ENCODE measurements around the gene CRYGS. TPM values are rescaled to one million over a fixed set of nuclear protein-coding genes. Genes with fewer than 3 reads are reported as not detected.

Gene CRYGS
- total RNA-seq, 1 experiment from 2014 or later, result 7.2 TPM

DNA sequence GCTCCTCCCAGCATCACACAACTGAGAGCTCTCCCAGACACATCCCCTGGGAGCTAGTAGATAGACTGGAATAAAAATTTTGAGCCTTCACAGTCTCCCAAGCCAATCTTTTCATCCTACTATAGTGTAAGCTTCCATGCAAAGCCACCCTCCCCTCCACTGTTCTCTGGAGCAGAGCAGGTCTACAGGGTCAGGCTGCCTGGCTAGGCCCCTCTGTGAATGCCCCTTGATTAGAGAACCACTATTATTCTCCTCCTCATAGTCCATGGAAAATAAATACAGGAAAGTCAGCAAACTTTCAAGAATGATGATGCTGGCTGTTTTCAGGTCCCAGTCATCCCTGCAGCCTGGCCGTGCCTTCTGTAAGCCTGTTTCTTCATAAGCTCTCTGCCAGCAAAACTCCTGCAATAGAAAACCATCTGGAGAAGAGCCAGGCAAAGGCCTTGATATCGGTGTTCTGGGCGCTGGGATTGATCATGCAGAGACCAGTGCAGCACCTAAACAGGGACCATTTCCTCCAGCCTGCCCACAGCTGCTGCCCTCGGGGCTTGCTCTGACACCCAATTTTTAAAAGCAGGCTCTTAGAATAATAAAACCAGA is 51.7 kb downstream of the CRYGS start:
- no peaks in the 10 kb centered on the region for H3K9me3 Mint-ChIP-seq (ENCODE audit: low read depth, unreplicated experiment)
- H3K27ac Mint-ChIP-seq (ENCODE audit: unreplicated experiment), result no peak overlapping the region
- no peaks in the 10 kb centered on the region for H3K4me1 Mint-ChIP-seq (ENCODE audit: low read depth, unreplicated experiment)
- CTCF ChIA-PET, result interaction anchor here (1.0 kb wide), 1 partner anchor 8 kb away, joined by 3 read pairs; no protein-coding TSS in a partner anchor
- TF ChIP-seq, protein P1, sequence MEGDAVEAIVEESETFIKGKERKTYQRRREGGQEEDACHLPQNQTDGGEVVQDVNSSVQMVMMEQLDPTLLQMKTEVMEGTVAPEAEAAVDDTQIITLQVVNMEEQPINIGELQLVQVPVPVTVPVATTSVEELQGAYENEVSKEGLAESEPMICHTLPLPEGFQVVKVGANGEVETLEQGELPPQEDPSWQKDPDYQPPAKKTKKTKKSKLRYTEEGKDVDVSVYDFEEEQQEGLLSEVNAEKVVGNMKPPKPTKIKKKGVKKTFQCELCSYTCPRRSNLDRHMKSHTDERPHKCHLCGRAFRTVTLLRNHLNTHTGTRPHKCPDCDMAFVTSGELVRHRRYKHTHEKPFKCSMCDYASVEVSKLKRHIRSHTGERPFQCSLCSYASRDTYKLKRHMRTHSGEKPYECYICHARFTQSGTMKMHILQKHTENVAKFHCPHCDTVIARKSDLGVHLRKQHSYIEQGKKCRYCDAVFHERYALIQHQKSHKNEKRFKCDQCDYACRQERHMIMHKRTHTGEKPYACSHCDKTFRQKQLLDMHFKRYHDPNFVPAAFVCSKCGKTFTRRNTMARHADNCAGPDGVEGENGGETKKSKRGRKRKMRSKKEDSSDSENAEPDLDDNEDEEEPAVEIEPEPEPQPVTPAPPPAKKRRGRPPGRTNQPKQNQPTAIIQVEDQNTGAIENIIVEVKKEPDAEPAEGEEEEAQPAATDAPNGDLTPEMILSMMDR (IDR thresholded peaks at IDR 0.05; ENCODE audit: unreplicated experiment), result no peak
- H3K4me3 Mint-ChIP-seq (ENCODE audit: low read depth, unreplicated experiment), result no peak overlapping the region
- no peak for DNase-seq
- no TSS peak for BruUV-seq (replicated peaks)
- intact Hi-C loops (cut with micrococcal nuclease; ENCODE audit: unreplicated experiment), result no loop called here
- H3K27me3 Mint-ChIP-seq (ENCODE audit: unreplicated experiment), result peaks cover 95% of the 10 kb centered on the region
- no peaks in the 10 kb centered on the region for H3K36me3 Mint-ChIP-seq (ENCODE audit: insufficient read depth, unreplicated experiment)

DNA sequence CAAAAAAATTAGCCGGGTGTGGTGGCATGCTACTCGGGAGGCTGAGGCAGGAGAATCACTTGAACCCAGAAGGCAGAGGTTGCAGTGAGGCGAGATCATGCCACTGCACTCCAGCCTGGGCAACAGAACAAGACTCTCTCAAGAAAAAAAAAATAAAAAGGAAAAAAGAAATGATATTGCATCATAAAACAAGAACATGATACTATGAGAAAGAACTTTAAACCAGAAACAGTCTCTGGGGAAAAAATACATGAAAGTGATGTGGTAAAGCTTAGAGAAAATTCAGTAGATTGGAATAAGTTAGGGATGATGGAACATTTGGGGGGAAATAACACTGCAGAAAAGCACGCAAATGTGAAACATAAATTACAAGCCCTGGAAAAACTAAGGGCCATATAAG is 54.7 kb downstream of the CRYGS start:
- no peaks in the 10 kb centered on the region for H3K36me3 Mint-ChIP-seq (ENCODE audit: insufficient read depth, unreplicated experiment)
- no peak overlapping the region for H3K27ac Mint-ChIP-seq (ENCODE audit: unreplicated experiment)
- peaks cover 89% of the 10 kb centered on the region for H3K27me3 Mint-ChIP-seq (ENCODE audit: unreplicated experiment)
- H3K9me3 Mint-ChIP-seq (ENCODE audit: low read depth, unreplicated experiment), result no peaks in the 10 kb centered on the region
- CTCF ChIA-PET, result no interaction called here
- intact Hi-C loops (cut with micrococcal nuclease; ENCODE audit: unreplicated experiment), result no loop called here
- no peak for DNase-seq
- no TSS peak for BruUV-seq (replicated peaks)
- H3K4me1 Mint-ChIP-seq (ENCODE audit: low read depth, unreplicated experiment), result no peaks in the 10 kb centered on the region
- H3K4me3 Mint-ChIP-seq (ENCODE audit: low read depth, unreplicated experiment), result no peak overlapping the region
- TF ChIP-seq, protein P1 (IDR thresholded peaks at IDR 0.05; ENCODE audit: unreplicated experiment), result no peak

Other genes with a start within 250 kb of the CRYGS start
- gene DGKG, start 182.1 kb downstream of the CRYGS start, total RNA-seq (2022), result 5.7 and 7.2 TPM in 2 replicates
- gene TBCCD1, start 23.0 kb upstream of the CRYGS start, total RNA-seq (2022), result 21.0 and 25.1 TPM in 2 replicates
- gene DNAJB11, start 26.3 kb upstream of the CRYGS start, total RNA-seq (2022), result 171 and 181 TPM in 2 replicates
- gene AHSG, start 68.7 kb upstream of the CRYGS start, total RNA-seq (2022), result 0.24 and 0.39 TPM in 2 replicates
- not detected in 2 replicates for gene FETUB, start 96.0 kb upstream of the CRYGS start, total RNA-seq (2022)
- 0.17 and 0.40 TPM in 2 replicates for gene HRG, start 121.6 kb upstream of the CRYGS start, total RNA-seq (2022)
- gene KNG1, start 173.0 kb upstream of the CRYGS start, total RNA-seq (2022), result not detected in 2 replicates
- 593 and 650 TPM in 2 replicates for gene EIF4A2, start 239.2 kb upstream of the CRYGS start, total RNA-seq (2022)